RWPE2 (cell line): ENCODE data around the gene GBX2.

Experiments
- ATAC-seq: fragments of 200-7000 bp; cut with Tn5 transposase; 3 replicates; pipeline ENCODE4 v1.9.1; 2021; ENCODE audit warnings: low read depth
- DNase-seq: peaks from one replicate; pipeline ENCODE4 v3.0.0-alpha.2; 2020; ENCODE audit warnings: low spot score
- H3K27ac ChIP-seq: fragments of 450-650 bp; 2 replicates; pipeline ENCODE4 v1.5.1; 2017; ENCODE audit warnings: mild to moderate bottlenecking; ENCODE audit not compliant: poor library complexity, severe bottlenecking
- H3K27me3 ChIP-seq: fragments of 250-450 bp; sonication (Bioruptor Pico); 2 replicates; pipeline ENCODE4 v1.5.1; 2021; ENCODE audit warnings: mild to moderate bottlenecking, moderate library complexity; ENCODE audit not compliant: insufficient read depth, poor library complexity, severe bottlenecking
- H3K36me3 ChIP-seq: fragments of 250-450 bp; sonication (Bioruptor Pico); 2 replicates; pipeline ENCODE4 v1.5.1; 2020; ENCODE audit warnings: low read depth, mild to moderate bottlenecking, moderate library complexity
- H3K4me1 ChIP-seq: fragments of 250-450 bp; sonication (Bioruptor Pico); 2 replicates; pipeline ENCODE4 v1.5.1; 2021; ENCODE audit warnings: mild to moderate bottlenecking, moderate library complexity; ENCODE audit not compliant: insufficient read depth, poor library complexity, severe bottlenecking
- H3K4me3 ChIP-seq: fragments of 250-450 bp; sonication (Bioruptor Pico); 2 replicates; pipeline ENCODE4 v1.5.1; 2021; ENCODE audit warnings: mild to moderate bottlenecking, moderate library complexity; ENCODE audit not compliant: severe bottlenecking
- H3K9me3 ChIP-seq: fragments of 250-450 bp; sonication (Bioruptor Pico); 2 replicates; pipeline ENCODE4 v1.5.1; 2021; ENCODE audit warnings: mild to moderate bottlenecking, moderate library complexity; ENCODE audit not compliant: severe bottlenecking
- TF ChIP-seq, protein P1 (sequence below): fragments of 450-650 bp; IDR thresholded peaks from one replicate; pipeline ENCODE4 v1.5.1; 2017; ENCODE audit warnings: mild to moderate bottlenecking, moderate library complexity; ENCODE audit not compliant: poor library complexity, severe bottlenecking

GBX2 gene

DNA sequence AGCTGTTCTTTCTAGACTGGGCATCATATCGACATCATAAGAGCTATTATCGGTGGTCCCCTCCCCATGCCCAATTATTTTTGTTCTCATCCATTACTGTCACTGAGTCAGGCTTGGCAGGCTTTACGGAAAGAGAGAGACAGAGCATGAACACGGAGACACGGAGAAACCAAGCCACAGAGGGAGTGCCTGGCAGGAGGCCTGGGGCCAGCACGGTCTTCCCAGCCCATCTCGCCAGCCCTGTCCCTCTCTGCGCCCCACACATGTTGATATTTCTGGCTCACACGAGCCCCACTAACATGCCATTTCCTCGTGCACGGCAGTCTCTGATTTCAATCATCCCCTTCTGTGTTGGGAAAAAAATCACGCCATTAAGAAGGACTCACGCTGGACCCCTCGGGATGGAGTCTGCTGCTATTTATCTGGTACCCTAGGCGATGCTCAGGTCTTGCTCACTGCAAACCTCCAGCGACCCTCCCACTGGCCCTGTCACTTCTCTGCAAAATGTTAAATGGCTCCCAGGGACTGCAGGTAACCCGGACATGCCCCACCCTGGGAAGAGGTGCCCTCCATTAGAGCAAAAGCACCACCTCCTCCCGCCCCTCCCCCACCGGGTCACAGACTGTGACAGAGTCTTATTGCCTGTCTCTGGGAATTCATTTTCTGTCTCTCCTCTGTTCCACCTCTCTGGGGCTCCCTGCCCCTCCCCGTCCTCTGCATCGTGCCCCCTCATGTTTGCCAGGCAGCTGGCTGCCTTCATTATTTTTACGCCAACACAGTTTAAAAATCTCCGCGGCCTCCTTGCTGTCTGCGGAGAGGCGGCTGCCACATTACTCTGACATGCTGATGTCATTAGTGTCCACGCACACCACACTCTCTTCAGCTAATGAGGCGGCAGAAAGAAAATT lies 40.1 kb upstream of the GBX2 start:
- Histone ChIP-seq H3K27me3 (peaks cover 2% of the 10 kb centered on the region), H3K4me1 (no peaks in the 10 kb centered on the region), H3K9me3 (no peaks in the 10 kb centered on the region), H3K27ac (no peak overlapping the region), H3K4me3 (no peak overlapping the region), H3K36me3 (no peaks in the 10 kb centered on the region)
- ATAC-seq (no peak), DNase-seq (no peak)
- TF ChIP-seq, protein P1, sequence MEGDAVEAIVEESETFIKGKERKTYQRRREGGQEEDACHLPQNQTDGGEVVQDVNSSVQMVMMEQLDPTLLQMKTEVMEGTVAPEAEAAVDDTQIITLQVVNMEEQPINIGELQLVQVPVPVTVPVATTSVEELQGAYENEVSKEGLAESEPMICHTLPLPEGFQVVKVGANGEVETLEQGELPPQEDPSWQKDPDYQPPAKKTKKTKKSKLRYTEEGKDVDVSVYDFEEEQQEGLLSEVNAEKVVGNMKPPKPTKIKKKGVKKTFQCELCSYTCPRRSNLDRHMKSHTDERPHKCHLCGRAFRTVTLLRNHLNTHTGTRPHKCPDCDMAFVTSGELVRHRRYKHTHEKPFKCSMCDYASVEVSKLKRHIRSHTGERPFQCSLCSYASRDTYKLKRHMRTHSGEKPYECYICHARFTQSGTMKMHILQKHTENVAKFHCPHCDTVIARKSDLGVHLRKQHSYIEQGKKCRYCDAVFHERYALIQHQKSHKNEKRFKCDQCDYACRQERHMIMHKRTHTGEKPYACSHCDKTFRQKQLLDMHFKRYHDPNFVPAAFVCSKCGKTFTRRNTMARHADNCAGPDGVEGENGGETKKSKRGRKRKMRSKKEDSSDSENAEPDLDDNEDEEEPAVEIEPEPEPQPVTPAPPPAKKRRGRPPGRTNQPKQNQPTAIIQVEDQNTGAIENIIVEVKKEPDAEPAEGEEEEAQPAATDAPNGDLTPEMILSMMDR, result no peak

- Histone ChIP-seq H3K27me3 (no peaks in the 10 kb centered on the region), H3K4me1 (no peaks in the 10 kb centered on the region), H3K9me3 (no peaks in the 10 kb centered on the region), H3K27ac (no peak overlapping the region), H3K4me3 (no peak overlapping the region), H3K36me3 (no peaks in the 10 kb centered on the region)
- TF ChIP-seq, protein P1, result no peak
- ATAC-seq (no peak), DNase-seq (no peak)
These were observed 39.3 kb upstream of the GBX2 start for GRCh38 chr2:236207472-236207871.

DNA sequence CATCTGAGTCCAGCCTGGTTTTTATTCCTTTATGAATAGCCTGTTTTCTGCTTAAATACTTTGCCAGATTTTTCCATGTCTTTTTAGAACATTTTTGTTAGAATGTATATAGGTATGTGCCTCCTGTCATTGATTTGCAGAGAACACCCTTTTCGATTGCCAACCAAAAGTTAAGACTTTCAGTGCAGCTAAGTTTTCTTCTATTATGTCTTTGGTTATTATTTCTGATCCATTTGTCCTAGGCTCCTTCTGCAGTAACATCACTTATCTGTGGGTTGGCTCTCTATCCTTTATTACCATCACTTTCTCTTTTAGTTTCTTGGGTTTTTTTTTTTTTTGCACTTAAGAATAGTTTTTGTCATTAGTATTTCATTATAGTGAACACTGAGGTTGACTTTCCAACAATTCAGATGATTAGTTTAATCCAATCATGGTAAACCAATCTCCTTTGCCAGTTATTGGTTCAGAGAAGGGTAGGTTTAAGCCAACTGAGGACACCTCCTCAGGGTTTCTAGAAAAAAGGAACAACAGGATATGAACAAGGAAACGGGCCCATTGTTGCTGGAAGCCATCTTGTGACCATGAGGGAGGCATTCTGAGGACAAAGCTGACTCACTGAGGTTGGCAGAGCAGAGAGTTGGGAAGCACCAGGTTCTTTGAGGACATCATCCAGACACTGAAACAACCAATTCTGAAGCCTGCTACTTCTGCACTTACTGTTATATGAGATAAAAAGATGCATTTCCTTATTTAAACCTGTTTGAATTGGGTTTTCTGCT lies 37.9 kb upstream of the GBX2 start:
- no peak for DNase-seq
- Histone ChIP-seq H3K27ac (no peak overlapping the region), H3K4me3 (no peak overlapping the region), H3K9me3 (no peaks in the 10 kb centered on the region), H3K27me3 (no peaks in the 10 kb centered on the region), H3K36me3 (no peaks in the 10 kb centered on the region), H3K4me1 (no peaks in the 10 kb centered on the region)
- ATAC-seq, result no peak
- TF ChIP-seq, protein P1, result no peak

GRCh38 chr2:236204953-236205352 lies 36.8 kb upstream of the GBX2 start:
- no peak overlapping the region for H3K27ac ChIP-seq
- DNase-seq, result no peak
- H3K4me3 ChIP-seq, result no peak overlapping the region
- no peaks in the 10 kb centered on the region for H3K9me3 ChIP-seq
- no peaks in the 10 kb centered on the region for H3K36me3 ChIP-seq
- no peaks in the 10 kb centered on the region for H3K4me1 ChIP-seq
- H3K27me3 ChIP-seq, result no peaks in the 10 kb centered on the region
- TF ChIP-seq, protein P1, result no peak
- ATAC-seq, result no peak

DNA sequence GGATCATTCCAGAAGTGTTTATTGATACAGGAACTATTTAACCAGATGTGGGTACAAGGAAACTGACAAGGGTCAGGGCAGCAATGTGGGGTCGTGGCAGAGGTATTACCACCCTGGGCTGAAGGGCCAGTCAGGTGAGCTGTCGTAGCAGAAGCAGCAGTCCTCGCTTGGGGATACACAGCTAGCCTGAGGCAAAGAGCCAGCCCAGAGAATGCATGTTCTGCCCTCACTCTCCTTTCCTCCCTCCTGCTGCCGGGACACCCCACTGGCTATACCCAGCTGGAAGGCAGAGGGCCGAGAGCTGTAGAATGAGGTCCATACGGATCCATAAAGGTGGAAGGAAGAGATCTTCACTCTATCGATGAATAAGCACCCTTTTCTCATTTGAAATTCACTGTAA lies 32.2 kb upstream of the GBX2 start:
- Histone ChIP-seq H3K4me3 (no peak overlapping the region), H3K27me3 (no peaks in the 10 kb centered on the region), H3K4me1 (no peaks in the 10 kb centered on the region), H3K27ac (no peak overlapping the region), H3K9me3 (no peaks in the 10 kb centered on the region), H3K36me3 (no peaks in the 10 kb centered on the region)
- DNase-seq, result no peak
- TF ChIP-seq, protein P1, result no peak
- ATAC-seq, result no peak
